GDM1 (cell line): ENCODE measurements around the gene FRMPD2.
"Not testable (repeated sequence)": the region's sequence is repeated elsewhere in the genome, so short reads cannot be mapped to it uniquely, and the experiment has no call there.

Source experiments
- DNase-seq: peaks from one replicate; lab custom pipeline; 2025; lab: John Stamatoyannopoulos, UW

Gene FRMPD2

GRCh38 chr10:48199580-48200377 is 74.7 kb downstream of the FRMPD2 start:
- DNase-seq, result no peak

GRCh38 chr10:48197236-48197899 is 77.1 kb downstream of the FRMPD2 start:
- DNase-seq, result no peak

- DNase-seq, result no peak
These were observed 78.7 kb downstream of the FRMPD2 start for GRCh38 chr10:48195803-48196202.

- no peak for DNase-seq
These were observed 79.7 kb downstream of the FRMPD2 start for GRCh38 chr10:48194830-48195229.

GRCh38 chr10:48193556-48193955 is 80.9 kb downstream of the FRMPD2 start:
- DNase-seq, result no peak

GRCh38 chr10:48192881-48193450 is 81.5 kb downstream of the FRMPD2 start:
- DNase-seq, result no peak

- DNase-seq, result no peak
These were observed 86.6 kb downstream of the FRMPD2 start for GRCh38 chr10:48187713-48188485.

GRCh38 chr10:48187126-48187525 is 87.4 kb downstream of the FRMPD2 start:
- DNase-seq, result no peak

GRCh38 chr10:48186264-48186804 is 88.2 kb downstream of the FRMPD2 start:
- DNase-seq, result not testable (repeated sequence)

GRCh38 chr10:48184224-48184623 is 90.3 kb downstream of the FRMPD2 start:
- DNase-seq, result no peak

- DNase-seq, result not testable (repeated sequence)
These were observed 101.8 kb downstream of the FRMPD2 start for GRCh38 chr10:48172715-48173114.

GRCh38 chr10:48160670-48161069 is 113.8 kb downstream of the FRMPD2 start:
- not testable (repeated sequence) for DNase-seq

- not testable (repeated sequence) for DNase-seq
These were observed 114.3 kb downstream of the FRMPD2 start for GRCh38 chr10:48160163-48160562.

- peak; percentile 55 for DNase-seq
These were observed 120.0 kb downstream of the FRMPD2 start for GRCh38 chr10:48154211-48155140.

GRCh38 chr10:48147643-48148042 is 126.9 kb downstream of the FRMPD2 start:
- DNase-seq, result not testable (repeated sequence)

GRCh38 chr10:48143721-48144642 is 130.5 kb downstream of the FRMPD2 start:
- not testable (repeated sequence) for DNase-seq

- DNase-seq, result not testable (repeated sequence)
These were observed 133.5 kb downstream of the FRMPD2 start for GRCh38 chr10:48140949-48141348.

- DNase-seq, result not testable (repeated sequence)
These were observed 134.3 kb downstream of the FRMPD2 start for GRCh38 chr10:48139953-48140850.

GRCh38 chr10:48128954-48129353 is 145.5 kb downstream of the FRMPD2 start:
- not testable (repeated sequence) for DNase-seq
